GM19240 (cell line): ENCODE data around the gene TJP1.
"Not testable (repeated sequence)": the region's sequence is repeated elsewhere in the genome, so short reads cannot be mapped to it uniquely, and the experiment has no call there.

ENCODE experiments used
- DNase-seq: peaks from one replicate; pipeline ENCODE4 v3.0.0; 2011; ENCODE audit warnings: low spot score; ENCODE audit not compliant: insufficient read length

Gene TJP1

GRCh38 chr15:29669823-29670222 is 152.4 kb downstream of the TJP1 start:
- no peak for DNase-seq

- no peak for DNase-seq
These were observed 154.1 kb downstream of the TJP1 start for GRCh38 chr15:29668120-29668602.

GRCh38 chr15:29666241-29666640 is 156.0 kb downstream of the TJP1 start:
- DNase-seq = no peak

GRCh38 chr15:29665444-29666003 is 156.7 kb downstream of the TJP1 start:
- DNase-seq = no peak

- no peak for DNase-seq
These were observed 157.9 kb downstream of the TJP1 start for GRCh38 chr15:29664406-29664805.

- not testable (repeated sequence) for DNase-seq
These were observed 164.8 kb downstream of the TJP1 start for GRCh38 chr15:29657476-29657817.

- no peak for DNase-seq
These were observed 165.4 kb downstream of the TJP1 start for GRCh38 chr15:29656636-29657475.

GRCh38 chr15:29652595-29652994 is 169.7 kb downstream of the TJP1 start:
- DNase-seq = no peak

GRCh38 chr15:29651476-29652233 is 170.6 kb downstream of the TJP1 start:
- no peak for DNase-seq
